Spinal cord (tissue), 10 donors: ENCODE data around the gene MS4A3. TPM values are rescaled to one million over a fixed set of nuclear protein-coding genes. Genes with fewer than 3 reads are reported as not detected.
"Not testable (repeated sequence)": the region's sequence is repeated elsewhere in the genome, so short reads cannot be mapped to it uniquely, and the experiment has no call there.

ENCODE experiments used
- DNase-seq, 6 donors: peaks; one replicate each; pipeline versions ENCODE4 v3.0.0 to v3.0.0-alpha.2; 2013 to 2015; ENCODE audit warnings: low spot score in 6 of 6, low read depth in 4 of 6
- H3K27ac ChIP-seq: one replicate; pipeline ENCODE4 v1.5.1; 2013; ENCODE audit warnings: low read depth, low read length, control low read depth
- H3K27me3 ChIP-seq: one replicate; pipeline ENCODE4 v1.6.1; 2013; ENCODE audit warnings: low read length; ENCODE audit not compliant: control insufficient read depth, insufficient read depth
- H3K36me3 ChIP-seq: one replicate; pipeline ENCODE4 v1.6.1; 2013; ENCODE audit warnings: low read length; ENCODE audit not compliant: control insufficient read depth, insufficient read depth
- H3K4me1 ChIP-seq: one replicate; pipeline ENCODE4 v1.6.1; 2013; ENCODE audit warnings: low read length; ENCODE audit not compliant: control insufficient read depth, insufficient read depth
- H3K4me3 ChIP-seq: one replicate; pipeline ENCODE4 v1.5.1; 2013; ENCODE audit warnings: low read depth, low read length, control low read depth
- H3K9me3 ChIP-seq: one replicate; pipeline ENCODE4 v1.6.1; 2013; ENCODE audit warnings: low read length; ENCODE audit not compliant: control insufficient read depth, insufficient read depth
- WGBS: methylation state at CpG from one replicate; pipeline ENCODE4 v1.1.5; 2013; ENCODE audit warnings: missing lambda C conversion rate; ENCODE audit not compliant: insufficient coverage; 5-methylcytosine and 5-hydroxymethylcytosine counted together
- polyA plus RNA-seq, 2 donors: library from polyadenylated mRNA; unstranded; fragments of 120-200 nt; gene quantifications; one replicate each; pipeline ENCODE4 v1.2.1, GENCODE V29; 2013; ENCODE audit not compliant: insufficient read length in 2 of 2
- total RNA-seq, 2 donors: library from RNA; depleted of rRNA in 1 of 2; stranded (reverse); fragments of 120-200 nt in 1 of 2; fragments of >200 nt in 1 of 2; gene quantifications; one replicate each; pipeline versions ENCODE4 v1.2.3 to v1.2.4, GENCODE V29; 2013 to 2014
- donor health status: healthy.

MS4A3 gene
- total and polyA plus RNA-seq, 4 donors, result 0.72 to 29.5 (median 0.93) TPM; not detected in 1

DNA sequence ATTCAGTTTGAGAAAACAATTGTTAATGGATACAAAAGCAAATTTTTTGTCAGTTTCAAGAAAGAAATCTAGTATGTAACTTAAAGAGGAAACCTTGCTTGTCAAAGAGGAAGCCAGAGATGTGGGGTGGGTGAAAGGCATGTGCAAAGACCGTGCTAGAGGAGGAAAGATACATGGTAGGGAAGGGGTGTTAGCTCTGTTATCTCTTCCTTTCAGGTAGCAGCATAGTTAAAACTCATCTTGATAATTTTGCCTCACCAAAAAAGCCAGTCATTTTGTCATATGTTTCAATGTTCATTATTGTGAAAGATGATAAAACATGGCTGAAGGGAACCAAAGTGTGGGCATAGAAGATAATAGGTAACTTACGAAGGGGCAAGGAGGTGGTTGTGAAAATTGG is 29.4 kb downstream of the MS4A3 start:
- Histone ChIP-seq H3K9me3 (no peaks in the 10 kb centered on the region), H3K4me3 (no peak overlapping the region), H3K27me3 (no peaks in the 10 kb centered on the region), H3K27ac (no peak overlapping the region), H3K4me1 (no peaks in the 10 kb centered on the region), H3K36me3 (no peaks in the 10 kb centered on the region)
- 100% methylated on average over 1 of the region's 2 CpGs for WGBS
- no peak for DNase-seq

GRCh38 chr11:60087239-60087638 is 30.8 kb downstream of the MS4A3 start:
- Histone ChIP-seq H3K4me3 (no peak overlapping the region), H3K27ac (no peak overlapping the region), H3K9me3 (no peaks in the 10 kb centered on the region), H3K27me3 (no peaks in the 10 kb centered on the region), H3K36me3 (no peaks in the 10 kb centered on the region), H3K4me1 (no peaks in the 10 kb centered on the region)
- WGBS, result no CpG with 5 or more reads among the region's 1 CpG
- DNase-seq, result no peak

- no peaks in the 10 kb centered on the region for H3K9me3 ChIP-seq
- no peak for DNase-seq
- H3K27me3 ChIP-seq, result no peaks in the 10 kb centered on the region
- H3K4me3 ChIP-seq, result no peak within 1 kb of the TSS
- H3K36me3 ChIP-seq, result no peaks in the 10 kb centered on the region
- no peak within 1 kb of the TSS for H3K27ac ChIP-seq
- no peaks in the 10 kb centered on the region for H3K4me1 ChIP-seq
- no CpG with 5 or more reads among the region's 1 CpG for WGBS
These were observed 31.9 kb downstream of the MS4A3 start, which contains the start of gene MS4A2 for GRCh38 chr11:60088364-60088763. TSS of gene MS4A2 (plus strand) at chr11:60088664. CDS start at chr11:60088766, 102 bp downstream.

- H3K27me3 ChIP-seq, result no peaks in the 10 kb centered on the region
- no peaks in the 10 kb centered on the region for H3K9me3 ChIP-seq
- H3K36me3 ChIP-seq, result no peaks in the 10 kb centered on the region
- no peak for DNase-seq
- no peak overlapping the region for H3K27ac ChIP-seq
- no peak overlapping the region for H3K4me3 ChIP-seq
- H3K4me1 ChIP-seq, result no peaks in the 10 kb centered on the region
- WGBS, result no CpG with 5 or more reads among the region's 4 CpGs
These were observed 39.1 kb downstream of the MS4A3 start for GRCh38 chr11:60095477-60096120.

DNA sequence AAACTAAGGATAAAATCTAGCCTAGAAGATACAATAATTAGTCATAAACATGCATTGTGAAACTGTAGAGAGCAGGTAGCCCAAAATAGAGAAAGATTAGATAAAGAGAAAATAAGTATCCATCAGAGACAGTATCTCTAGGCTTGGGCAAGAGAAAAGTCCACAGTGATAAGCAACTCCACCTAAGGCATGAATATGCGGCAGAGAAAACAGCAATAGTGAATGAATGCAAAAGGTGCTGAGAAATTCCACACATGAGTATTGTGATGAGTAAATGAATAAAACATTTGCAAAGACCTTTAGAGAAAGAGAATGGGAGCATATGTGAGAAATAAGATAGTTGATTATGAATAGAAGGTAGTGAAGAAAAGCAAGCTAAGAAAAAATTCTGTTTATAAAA is 40.7 kb downstream of the MS4A3 start:
- 100% methylated on average over 1 of the region's 1 CpG for WGBS
- no peak for DNase-seq
- Histone ChIP-seq H3K4me1 (no peaks in the 10 kb centered on the region), H3K4me3 (no peak overlapping the region), H3K9me3 (no peaks in the 10 kb centered on the region), H3K27ac (no peak overlapping the region), H3K27me3 (no peaks in the 10 kb centered on the region), H3K36me3 (no peaks in the 10 kb centered on the region)

- H3K27ac ChIP-seq, result no peak overlapping the region
- no peaks in the 10 kb centered on the region for H3K4me1 ChIP-seq
- no peaks in the 10 kb centered on the region for H3K36me3 ChIP-seq
- no peak overlapping the region for H3K4me3 ChIP-seq
- no peak for DNase-seq
- no peaks in the 10 kb centered on the region for H3K27me3 ChIP-seq
- H3K9me3 ChIP-seq, result no peaks in the 10 kb centered on the region
These were observed 42.0 kb downstream of the MS4A3 start for GRCh38 chr11:60098508-60098907.

DNA sequence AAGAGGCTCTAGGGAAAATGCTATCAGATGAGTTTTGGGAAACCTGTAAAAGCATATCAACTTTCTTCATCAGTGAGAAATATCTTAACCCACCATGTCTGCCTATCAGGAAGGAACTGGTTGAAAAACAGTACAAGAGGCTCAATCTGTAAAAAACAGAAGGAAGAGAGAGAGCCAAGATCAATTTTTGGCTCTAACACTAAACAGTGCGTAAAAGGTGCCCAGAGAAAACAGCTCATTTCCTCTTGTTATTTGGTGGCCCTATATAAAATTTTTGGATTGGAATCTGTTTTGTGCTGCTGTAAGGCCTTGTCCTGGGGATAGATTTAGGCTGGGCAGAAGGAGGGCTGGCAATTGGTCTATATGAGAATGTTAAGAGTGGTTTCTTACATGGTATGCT is 44.1 kb downstream of the MS4A3 start:
- no peaks in the 10 kb centered on the region for H3K9me3 ChIP-seq
- no peak overlapping the region for H3K27ac ChIP-seq
- DNase-seq, result peak in 1 of 6 donors; percentile 13
- 100% methylated on average over 1 of the region's 1 CpG for WGBS
- no peaks in the 10 kb centered on the region for H3K4me1 ChIP-seq
- no peaks in the 10 kb centered on the region for H3K36me3 ChIP-seq
- no peak overlapping the region for H3K4me3 ChIP-seq
- no peaks in the 10 kb centered on the region for H3K27me3 ChIP-seq

DNA sequence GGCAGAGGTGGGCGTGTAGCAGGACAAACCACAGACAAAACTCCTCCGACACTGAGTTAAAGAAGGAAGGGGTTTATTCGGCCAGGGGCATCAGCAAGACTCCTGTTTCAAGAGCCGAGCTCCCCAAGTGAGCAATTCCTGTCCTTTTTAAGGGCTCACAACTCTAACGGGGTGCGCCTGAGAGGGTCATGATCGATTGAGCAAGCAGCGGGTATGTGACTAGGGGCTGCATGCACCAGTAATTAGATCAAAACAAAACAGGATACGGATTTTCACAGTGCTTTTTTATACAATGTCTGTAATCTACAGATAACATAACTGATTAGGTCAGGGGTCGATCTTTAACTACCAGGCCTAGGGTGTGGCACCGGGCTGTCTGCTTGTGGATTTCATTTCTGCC is 44.9 kb downstream of the MS4A3 start:
- not testable (repeated sequence) for H3K27me3 ChIP-seq, H3K9me3 ChIP-seq, H3K4me3 ChIP-seq, H3K4me1 ChIP-seq, H3K27ac ChIP-seq, H3K36me3 ChIP-seq, DNase-seq
- WGBS, result 93% methylated on average over 6 of the region's 11 CpGs

- WGBS, result 63% methylated on average over 5 of the region's 8 CpGs
- not testable (repeated sequence) for H3K9me3 ChIP-seq, H3K36me3 ChIP-seq, H3K4me3 ChIP-seq, H3K4me1 ChIP-seq, H3K27me3 ChIP-seq, H3K27ac ChIP-seq, DNase-seq
These were observed 48.1 kb downstream of the MS4A3 start for GRCh38 chr11:60104471-60105115.

DNA sequence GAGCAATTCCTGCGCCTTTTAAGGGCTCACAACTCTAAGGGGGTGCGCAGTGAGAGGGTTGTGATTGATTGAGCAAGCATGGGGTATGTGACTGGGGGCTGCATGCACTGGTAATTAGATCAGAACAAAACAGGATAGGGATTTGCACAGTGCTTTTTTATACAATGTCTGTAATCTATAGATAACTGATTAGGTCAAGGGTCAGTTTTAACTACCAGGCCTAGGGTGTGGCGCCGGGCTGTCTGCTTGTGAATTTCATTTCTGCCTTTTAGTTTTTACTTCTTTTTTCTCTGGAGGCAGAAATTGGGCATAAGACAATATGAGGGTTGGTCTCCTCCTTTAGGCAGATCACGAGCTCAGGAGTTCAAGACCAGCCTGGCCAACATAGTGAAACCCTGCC is 52.2 kb downstream of the MS4A3 start:
- not testable (repeated sequence) for H3K36me3 ChIP-seq, H3K27me3 ChIP-seq, H3K4me3 ChIP-seq, DNase-seq, H3K4me1 ChIP-seq, H3K27ac ChIP-seq, H3K9me3 ChIP-seq
- 100% methylated on average over 2 of the region's 5 CpGs for WGBS
